Islet of Langerhans (tissue), 1 donor: ENCODE results near the gene LSAMP.
A peak's percentile ranks its signal among the peaks of the same experiment; 100 is the strongest.

Source experiments
- FAIRE-seq: peaks from one replicate; lab custom pipeline; 2011; peaks lifted over from hg19 to GRCh38; lab: Jason Lieb, UNC

Gene LSAMP

GRCh38 chr3:115937054-115937453 is 508.2 kb downstream of the LSAMP start:
- FAIRE-seq = peak; percentile 72

GRCh38 chr3:115932807-115933206 is 512.5 kb downstream of the LSAMP start:
- FAIRE-seq = no peak

DNA sequence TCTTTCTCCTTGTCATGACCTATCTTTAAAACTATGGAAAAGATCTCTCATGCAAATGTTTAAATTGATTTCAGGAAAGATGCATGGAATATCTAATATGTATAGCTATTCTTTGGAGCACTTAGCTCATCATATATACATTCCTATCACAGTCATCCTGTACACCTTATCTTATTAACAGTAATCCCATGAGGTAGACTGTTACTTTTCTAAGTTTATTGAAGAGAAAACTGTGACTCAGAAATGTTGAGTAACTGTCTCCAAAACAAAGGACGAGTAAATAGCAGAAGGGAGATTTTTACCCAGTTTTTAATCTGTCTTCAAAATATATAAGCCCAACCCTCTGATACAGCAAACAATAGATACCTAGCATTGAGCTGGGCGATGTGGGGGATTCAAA is 513.7 kb downstream of the LSAMP start:
- no peak for FAIRE-seq

DNA sequence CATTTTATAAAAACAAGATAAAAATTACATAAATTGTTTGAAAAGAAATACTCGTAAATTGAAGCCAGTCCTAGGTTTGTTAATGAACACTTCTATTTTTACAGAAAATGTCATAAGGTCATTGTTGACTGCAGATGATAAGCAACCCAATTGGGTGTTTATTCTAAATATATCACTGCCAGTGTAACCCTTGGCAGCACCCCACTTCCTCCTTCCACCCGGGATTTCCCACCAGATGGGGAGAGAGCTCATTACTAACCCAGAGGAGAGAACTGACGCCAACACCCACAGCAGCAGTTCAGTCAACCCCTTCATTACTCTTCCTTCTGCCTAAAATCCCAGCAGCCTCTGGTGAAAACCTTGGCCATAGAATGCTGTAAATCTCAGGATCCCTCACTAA is 514.4 kb downstream of the LSAMP start:
- peak; percentile 73 for FAIRE-seq

GRCh38 chr3:115930168-115930567 is 515.1 kb downstream of the LSAMP start:
- peak; percentile 27 for FAIRE-seq

DNA sequence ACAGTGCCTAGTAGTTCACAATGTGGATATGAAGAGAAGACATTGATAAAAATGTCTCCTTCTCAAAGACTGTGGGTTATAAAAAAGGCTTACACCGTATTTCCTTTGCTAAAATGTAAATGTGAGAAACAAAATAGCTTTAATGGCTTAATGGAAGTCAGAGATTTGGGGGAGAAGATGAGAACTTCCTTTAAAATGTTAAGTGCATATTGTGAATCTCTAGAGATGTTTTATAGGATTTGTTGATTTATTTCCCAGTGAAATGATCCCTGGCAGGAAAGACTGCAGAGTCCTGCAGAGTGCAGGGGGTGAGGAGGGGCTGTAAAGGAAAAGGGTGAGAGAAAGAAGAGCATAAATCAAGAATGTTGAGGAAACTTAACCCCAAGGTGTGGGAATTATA is 516.9 kb downstream of the LSAMP start:
- no peak for FAIRE-seq

GRCh38 chr3:115927197-115927596 is 518.1 kb downstream of the LSAMP start:
- no peak for FAIRE-seq

DNA sequence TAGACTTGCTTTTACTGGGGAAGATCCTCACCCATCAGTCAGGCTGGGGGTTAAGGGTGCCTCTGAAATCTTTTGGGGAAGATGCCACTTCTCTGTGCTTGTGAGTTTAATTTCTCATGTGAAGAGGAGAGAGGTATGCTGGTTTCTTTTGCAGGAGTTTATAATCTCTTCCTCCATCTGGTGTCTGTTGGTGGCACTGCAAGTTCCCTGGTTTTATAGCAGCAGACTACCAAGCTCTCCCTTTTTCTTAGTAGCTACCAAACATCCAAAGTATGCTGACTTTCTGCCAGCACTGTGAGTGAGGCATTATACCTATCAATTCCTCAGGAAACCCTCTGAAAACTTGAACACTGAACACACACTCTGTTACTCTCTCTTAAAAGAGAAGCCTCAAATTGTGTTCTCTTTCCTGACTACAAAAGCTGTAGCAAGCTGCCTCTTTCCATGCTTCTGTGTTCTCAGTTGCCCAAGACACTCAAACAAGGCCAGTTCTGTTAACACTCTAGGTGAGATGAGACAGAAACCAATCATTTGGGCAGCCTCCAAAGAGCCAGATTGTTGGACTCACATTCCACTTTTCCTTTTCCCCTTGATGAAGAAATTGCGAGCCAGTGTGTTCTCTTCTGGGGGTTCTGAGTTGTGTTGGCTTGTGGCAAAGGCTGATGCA is 522.5 kb downstream of the LSAMP start:
- FAIRE-seq = no peak

DNA sequence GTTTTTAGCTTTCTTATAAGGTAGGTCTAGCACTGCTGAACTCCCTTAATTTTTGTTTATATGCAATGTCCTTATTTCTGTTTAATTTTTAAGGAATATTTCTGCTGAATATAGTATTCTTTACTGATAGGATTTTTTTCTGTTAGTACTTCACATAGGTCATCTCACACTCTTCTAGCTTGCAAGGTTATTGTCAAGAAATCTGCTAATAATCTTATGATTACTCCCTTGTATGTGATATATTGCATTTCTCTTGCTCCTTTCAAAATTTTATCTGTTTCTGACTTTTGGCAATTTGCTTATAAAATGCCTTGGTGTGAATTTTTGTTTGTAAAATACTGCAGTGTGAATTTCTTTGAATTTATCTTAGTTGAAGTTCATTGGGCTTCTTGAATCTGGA is 523.6 kb downstream of the LSAMP start:
- no peak for FAIRE-seq

GRCh38 chr3:115918900-115919299 is 526.4 kb downstream of the LSAMP start:
- no peak for FAIRE-seq

DNA sequence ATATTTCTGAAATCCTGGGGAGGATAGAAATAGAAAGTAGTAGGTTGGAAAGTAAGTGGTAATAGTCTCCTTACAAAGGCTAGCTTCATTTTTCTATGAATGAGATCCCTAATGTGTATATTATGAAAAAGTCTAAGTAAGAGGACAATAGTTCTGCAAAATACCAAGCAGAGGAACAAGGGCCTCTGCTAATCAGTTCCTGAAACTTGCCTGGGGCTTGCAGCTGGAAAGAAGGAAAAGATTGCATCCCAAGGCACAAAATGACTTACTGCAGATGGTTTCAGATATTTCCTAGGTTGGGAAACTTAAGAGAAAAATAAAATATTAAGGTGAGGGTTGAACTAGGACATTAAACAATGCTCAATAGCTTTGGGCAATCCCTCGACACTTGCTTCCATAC is 528.4 kb downstream of the LSAMP start:
- no peak for FAIRE-seq

GRCh38 chr3:115915061-115915460 is 530.2 kb downstream of the LSAMP start:
- FAIRE-seq = no peak

GRCh38 chr3:115913069-115913686 is 532.1 kb downstream of the LSAMP start:
- peak; percentile 95 for FAIRE-seq

- no peak for FAIRE-seq
Observed at GRCh38 chr3:115912372-115912771, 532.9 kb downstream of the LSAMP start.

GRCh38 chr3:115905871-115906270 is 539.4 kb downstream of the LSAMP start:
- FAIRE-seq = no peak

- no peak for FAIRE-seq
Observed at GRCh38 chr3:115903843-115904242, 541.4 kb downstream of the LSAMP start.

GRCh38 chr3:115901008-115901407 is 544.3 kb downstream of the LSAMP start:
- no peak for FAIRE-seq

- FAIRE-seq = no peak
Observed at GRCh38 chr3:115899535-115899934, 545.8 kb downstream of the LSAMP start.

DNA sequence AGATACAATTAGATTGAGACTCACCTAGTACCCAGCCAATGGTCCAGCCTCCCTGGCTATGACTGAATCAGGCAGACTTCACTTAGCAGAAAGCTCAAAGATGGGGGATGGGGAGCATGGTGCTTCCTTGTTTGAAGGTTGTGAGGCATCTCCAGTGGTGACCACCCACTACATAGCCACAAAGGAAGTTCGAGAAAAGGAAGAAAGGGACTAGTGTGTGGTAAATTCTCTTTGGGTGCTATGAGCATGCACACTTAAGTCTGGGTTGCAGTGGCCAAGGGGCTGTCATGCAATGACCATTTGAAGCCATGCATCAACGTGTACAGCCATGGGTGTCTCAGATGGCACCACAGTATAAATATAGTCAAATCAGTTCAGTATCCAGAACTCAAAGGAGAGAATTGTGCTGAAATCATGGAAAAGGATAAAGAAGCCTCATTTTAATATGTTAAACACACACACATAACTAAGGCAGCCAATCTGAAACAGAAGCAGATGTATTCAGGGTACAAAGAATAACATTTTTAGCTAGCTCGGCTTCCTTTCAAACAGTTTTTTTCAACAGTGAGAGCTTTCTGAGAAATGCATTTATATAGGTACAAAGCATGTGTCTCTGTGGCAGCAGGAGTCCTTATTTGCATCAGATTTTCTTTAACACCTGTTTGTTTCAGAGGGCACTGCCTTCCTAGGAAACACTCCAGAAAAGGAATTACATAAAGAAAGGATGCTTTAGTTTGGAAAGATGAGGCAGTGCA is 546.5 kb downstream of the LSAMP start:
- no peak for FAIRE-seq

DNA sequence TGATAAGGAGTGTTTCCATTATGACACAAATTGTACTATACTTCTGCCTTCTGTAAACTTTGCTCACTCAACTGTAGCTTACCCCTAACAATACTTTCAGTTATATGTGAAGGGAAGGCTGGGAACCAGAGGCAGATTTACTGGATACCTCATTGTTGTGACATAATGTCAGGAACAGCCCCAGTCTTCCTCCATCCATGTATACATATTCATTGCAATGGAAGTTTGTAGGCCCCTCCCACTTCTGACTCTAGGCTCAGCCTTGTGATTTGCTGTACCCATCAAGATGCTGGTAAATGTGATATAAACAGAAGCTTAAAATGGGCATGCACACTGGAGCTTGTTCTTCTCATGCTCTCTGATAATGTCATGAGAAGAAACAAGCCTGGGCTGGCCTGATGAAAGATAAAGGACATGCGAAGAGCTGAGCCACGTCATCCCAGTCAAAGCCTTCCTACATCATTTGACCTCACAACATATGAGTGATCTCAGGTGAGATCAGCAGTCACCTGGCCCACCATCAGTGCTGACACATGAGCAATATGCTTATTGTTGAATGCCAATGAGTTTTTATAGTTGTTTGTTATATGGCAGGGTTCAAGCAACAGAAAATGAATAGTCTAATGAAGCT is 554.2 kb downstream of the LSAMP start:
- no peak for FAIRE-seq

DNA sequence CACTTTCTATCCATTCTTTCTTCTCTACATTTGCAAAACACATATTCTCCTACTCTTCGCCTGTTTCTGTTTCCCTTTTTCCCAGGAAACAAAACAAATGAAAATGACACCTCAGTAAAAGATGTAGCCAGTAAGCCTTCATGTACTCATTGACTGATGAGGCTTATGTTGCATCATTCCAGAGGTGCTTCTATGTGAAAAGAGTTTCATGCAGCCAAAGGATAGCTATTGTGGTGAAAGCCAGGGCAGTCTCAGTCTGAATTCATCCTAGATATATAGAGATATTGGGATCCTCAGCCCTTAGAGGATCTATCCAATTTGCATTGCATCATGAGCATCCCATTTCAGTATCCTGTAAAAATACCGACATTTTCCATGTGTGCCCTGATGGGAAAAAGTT is 554.7 kb downstream of the LSAMP start:
- FAIRE-seq = no peak

GRCh38 chr3:115885621-115886020 is 559.7 kb downstream of the LSAMP start:
- no peak for FAIRE-seq

- FAIRE-seq = no peak
Observed at GRCh38 chr3:115877615-115877899, 567.7 kb downstream of the LSAMP start.
